ENCODE data around the gene GPER1.
"Not testable (repeated sequence)": the region's sequence is repeated elsewhere in the genome, so short reads cannot be mapped to it uniquely, and the experiment has no call there.

Gene GPER1

GRCh38 chr7:1068013-1068412, 19.9 kb upstream of the GPER1 start:
- no peak for TF ChIP-seq CTCF (IDR thresholded peaks at IDR 0.05; ENCODE audit: control extremely low read depth, extremely low read depth, low read depth, missing control alignments)
- ChIA-PET POLR2A (no interaction called here), CTCF (interaction anchor here (0.9 to 20.3 kb wide), 5 partner anchors 11 to 73 kb away, joined by 3 to 391 read pairs (median 4); partner anchors contain the start of gene GPR146)
- DNase-seq (ENCODE audit: extremely low spot score), result no peak

GRCh38 chr7:1068619-1069018, 19.3 kb upstream of the GPER1 start:
- ChIA-PET CTCF (interaction anchor here (0.9 to 20.3 kb wide), 4 partner anchors 16 to 73 kb away, joined by 3 to 391 read pairs (median 26); partner anchors contain the start of gene GPR146), POLR2A (no interaction called here)
- DNase-seq (ENCODE audit: extremely low spot score), result no peak
- TF ChIP-seq CTCF (IDR thresholded peaks at IDR 0.05; ENCODE audit: control extremely low read depth, extremely low read depth, low read depth, missing control alignments), result no peak

- TF ChIP-seq CTCF (IDR thresholded peaks at IDR 0.05; ENCODE audit: control extremely low read depth, extremely low read depth, low read depth, missing control alignments), result no peak
- ChIA-PET POLR2A (no interaction called here), CTCF (interaction anchor here (3.0 kb wide), 1 partner anchor 78 kb away, joined by 14 read pairs; no protein-coding TSS in a partner anchor)
- DNase-seq (ENCODE audit: extremely low spot score), result no peak
Observed at GRCh38 chr7:1070544-1071011, 17.3 kb upstream of the GPER1 start.

- ChIA-PET CTCF (interaction anchor here (0.8 to 3.0 kb wide), 4 partner anchors 77 to 104 kb away, joined by 3 to 14 read pairs (median 3); no protein-coding TSS in a partner anchor), POLR2A (no interaction called here)
- DNase-seq (ENCODE audit: extremely low spot score), result no peak
Observed at GRCh38 chr7:1071731-1072254, 16.1 kb upstream of the GPER1 start.

GRCh38 chr7:1073142-1073977, 14.6 kb upstream of the GPER1 start:
- no peak for DNase-seq (ENCODE audit: extremely low spot score)
- ChIA-PET CTCF (interaction anchor here (1.1 to 3.0 kb wide), 4 partner anchors 79 to 104 kb away, joined by 3 to 14 read pairs (median 4); no protein-coding TSS in a partner anchor), POLR2A (no interaction called here)
- no peak for TF ChIP-seq CTCF (IDR thresholded peaks at IDR 0.05; ENCODE audit: control extremely low read depth, extremely low read depth, low read depth, missing control alignments)

More at GRCh38 chr7:1071731-1072254, 16.1 kb upstream of the GPER1 start:
- no peak for TF ChIP-seq CTCF (IDR thresholded peaks at IDR 0.05; ENCODE audit: control extremely low read depth, extremely low read depth, low read depth, missing control alignments)

GRCh38 chr7:1074018-1074417, 13.9 kb upstream of the GPER1 start:
- POLR2A ChIA-PET; DNase-seq (ENCODE audit: extremely low spot score): not testable (repeated sequence)
- CTCF ChIA-PET, result interaction anchor here (2.3 kb wide), 1 partner anchor 9 kb away, joined by 14 read pairs; no protein-coding TSS in a partner anchor
